Medulla oblongata (tissue), 1 donor: ENCODE data around the gene MOB3B.
A peak's percentile ranks its signal among the peaks of the same experiment; 100 is the strongest.

ENCODE experiments used
- DNase-seq: peaks from one replicate; pipeline ENCODE4 v3.0.0-alpha.2; 2015; ENCODE audit errors: extremely low spot score

The MOB3B gene

DNA sequence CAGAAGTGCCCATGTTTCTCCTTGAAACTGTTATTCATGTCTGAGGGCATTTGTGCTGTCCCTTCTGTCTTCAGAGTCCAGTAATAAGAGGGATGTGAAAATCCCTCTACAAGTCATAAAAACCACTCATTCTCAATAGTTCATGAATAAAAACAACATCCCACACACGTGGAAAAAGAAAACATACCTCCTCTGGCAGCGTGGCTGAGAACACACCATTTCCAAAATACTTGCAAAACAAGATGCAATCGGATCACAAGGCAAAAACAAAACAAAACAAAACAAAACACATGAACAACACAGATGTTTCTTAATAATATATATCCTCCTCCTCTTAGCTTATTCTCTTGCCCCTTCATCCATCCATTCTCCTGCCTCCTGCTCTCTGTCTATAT lies 161.7 kb downstream of the MOB3B start:
- no peak for DNase-seq

- DNase-seq = no peak
Observed at GRCh38 chr9:27367175-27367798, 162.3 kb downstream of the MOB3B start.

- no peak for DNase-seq
Observed at GRCh38 chr9:27365707-27366376, 163.8 kb downstream of the MOB3B start.

- no peak for DNase-seq
Observed at GRCh38 chr9:27362447-27363210, 167.0 kb downstream of the MOB3B start.

DNA sequence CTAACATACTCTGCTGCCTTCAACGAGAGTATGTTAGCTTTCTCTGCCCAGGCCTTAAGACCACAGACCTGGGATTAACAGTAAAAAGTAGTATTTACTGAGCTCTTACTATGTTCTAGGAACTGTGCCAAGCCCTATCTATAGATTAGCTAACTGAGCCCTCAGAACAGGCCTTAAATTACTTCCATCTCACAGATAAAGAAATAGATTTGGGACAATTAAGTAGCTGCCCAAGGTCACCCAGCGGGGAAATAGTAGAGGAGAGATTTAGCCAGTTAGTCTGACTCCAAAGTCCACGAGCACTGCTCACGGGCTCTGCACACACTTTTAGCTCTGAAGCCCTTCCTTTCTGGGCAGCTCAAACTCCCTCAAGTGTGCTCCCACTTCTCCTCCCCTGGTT lies 168.1 kb downstream of the MOB3B start:
- DNase-seq = no peak

GRCh38 chr9:27359763-27360162 lies 169.9 kb downstream of the MOB3B start:
- no peak for DNase-seq

- no peak for DNase-seq
Observed at GRCh38 chr9:27358007-27358406, 171.6 kb downstream of the MOB3B start.

GRCh38 chr9:27356446-27356845 lies 173.2 kb downstream of the MOB3B start:
- peak; percentile 80 for DNase-seq

DNA sequence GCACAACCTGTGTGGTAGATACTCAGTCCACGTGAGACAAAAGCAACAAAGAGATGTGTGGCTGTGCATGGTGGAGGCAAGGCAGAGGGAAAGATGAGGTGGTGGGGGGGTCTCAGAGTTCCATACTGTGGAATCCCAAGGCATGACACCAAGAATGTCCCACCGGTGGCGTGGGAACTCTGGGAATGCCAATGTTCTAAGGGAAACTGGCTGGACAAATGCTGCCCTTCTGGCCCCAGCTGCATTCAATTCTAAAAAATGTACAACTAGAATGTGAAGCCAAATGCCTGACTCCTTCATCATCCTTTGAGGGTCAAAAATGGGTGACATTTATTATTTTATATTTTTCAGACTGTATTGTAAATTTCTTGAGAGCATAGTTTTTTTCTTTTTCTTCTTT lies 174.4 kb downstream of the MOB3B start:
- DNase-seq = no peak

DNA sequence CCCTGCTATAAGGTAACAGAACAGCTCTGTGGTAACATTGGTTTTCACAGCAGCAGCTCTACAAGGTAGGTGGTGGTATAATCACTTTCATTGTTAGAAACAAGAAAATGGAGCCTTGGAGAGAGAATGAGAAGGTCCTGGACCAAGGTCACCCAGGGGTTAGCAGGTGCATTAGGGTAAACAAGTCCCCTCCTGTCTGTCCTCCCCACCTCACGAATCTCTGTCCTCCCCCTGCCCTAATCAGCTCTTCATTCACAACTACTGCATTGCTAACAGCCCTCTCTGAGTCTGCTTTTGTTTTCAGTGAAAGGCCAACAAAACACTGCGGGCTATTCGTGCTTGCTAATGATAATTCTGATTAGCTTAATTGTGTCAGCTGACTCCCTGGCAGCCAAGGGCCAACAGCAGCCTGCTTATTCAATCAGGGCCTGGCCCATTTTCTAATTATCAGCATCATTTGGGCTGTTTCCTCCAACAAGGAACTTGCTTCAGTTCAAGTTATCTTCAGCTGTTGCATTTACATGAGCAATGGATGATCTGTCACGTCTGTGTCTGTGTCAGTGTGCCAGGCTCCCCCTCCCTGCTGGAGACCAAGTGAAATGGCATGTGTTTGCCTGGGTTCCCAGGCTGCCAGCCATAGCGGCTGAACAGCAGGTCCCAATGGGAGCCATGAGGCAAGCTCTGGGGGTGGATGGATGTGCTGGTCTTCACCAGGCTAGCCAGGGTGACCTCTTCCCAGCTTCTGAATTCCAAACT lies 176.0 kb downstream of the MOB3B start:
- peak; percentile 90 for DNase-seq

GRCh38 chr9:27353166-27353473 lies 176.5 kb downstream of the MOB3B start:
- DNase-seq = no peak

GRCh38 chr9:27352457-27353165 lies 177.0 kb downstream of the MOB3B start:
- DNase-seq = peak; percentile 74

DNA sequence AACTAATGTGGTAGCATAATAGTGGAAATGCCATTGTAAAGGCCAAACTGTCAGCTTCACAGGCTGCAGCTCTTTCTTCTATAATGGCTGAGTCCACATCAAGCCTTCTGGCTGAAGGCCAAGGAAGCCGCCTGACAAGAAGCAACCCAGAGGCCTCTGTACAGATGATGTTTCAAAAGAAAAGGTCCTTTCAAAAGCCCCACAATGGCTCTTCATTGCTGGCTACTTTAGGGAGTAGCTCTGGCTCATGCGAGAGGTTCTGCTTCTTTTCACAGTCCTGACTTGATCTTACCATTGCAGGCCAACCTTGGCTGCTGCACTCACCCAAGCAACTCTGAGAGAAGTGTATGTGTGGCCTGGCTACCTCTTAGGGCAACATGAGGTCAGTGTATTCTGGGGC lies 178.2 kb downstream of the MOB3B start:
- DNase-seq = peak; percentile 97

DNA sequence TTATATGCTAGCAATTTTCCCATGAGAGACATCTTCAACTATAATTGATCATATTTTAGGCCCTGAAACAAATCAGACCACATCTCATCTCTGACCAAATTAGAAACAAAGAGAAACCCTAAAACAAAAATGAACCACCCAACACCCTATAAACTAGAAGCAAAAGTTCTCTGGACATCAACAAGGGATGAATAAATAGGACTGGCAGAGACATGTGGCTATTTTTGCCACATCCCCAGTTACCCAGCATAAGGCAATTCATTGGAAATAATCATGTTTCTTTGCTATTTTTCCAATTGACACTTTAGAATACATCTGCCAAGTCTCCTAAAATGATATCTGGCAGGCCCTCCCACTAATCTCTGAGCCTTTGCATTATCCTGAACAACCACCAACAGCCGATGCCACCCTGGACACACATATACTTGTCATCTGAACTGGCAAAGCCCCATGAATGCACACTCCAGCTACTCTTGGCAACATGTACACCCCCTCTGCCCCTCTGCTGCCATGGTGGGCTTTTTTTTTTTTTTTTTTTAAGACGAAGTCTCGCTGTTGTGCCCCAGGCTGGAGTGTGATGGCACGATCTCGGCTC lies 179.1 kb downstream of the MOB3B start:
- no peak for DNase-seq

DNA sequence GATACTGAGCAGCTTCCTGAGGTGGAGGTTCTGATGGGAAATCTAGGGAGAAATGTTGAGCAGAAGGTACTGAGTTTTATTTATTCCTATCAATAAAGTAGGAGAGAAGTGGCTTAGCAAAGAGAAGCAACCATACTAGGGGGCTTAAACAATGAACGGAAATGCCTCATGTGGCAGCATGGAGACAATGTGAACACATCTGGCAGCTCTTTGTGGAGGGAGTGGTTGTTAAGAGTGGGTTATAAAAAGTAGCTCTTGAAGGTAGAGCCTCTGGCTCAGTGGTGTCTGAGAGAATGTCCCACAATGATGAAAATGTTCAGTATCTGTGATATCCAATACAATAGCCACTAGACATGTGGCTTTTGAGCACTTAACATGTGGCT lies 179.9 kb downstream of the MOB3B start:
- no peak for DNase-seq

GRCh38 chr9:27348785-27349697 lies 180.6 kb downstream of the MOB3B start:
- DNase-seq = no peak

DNA sequence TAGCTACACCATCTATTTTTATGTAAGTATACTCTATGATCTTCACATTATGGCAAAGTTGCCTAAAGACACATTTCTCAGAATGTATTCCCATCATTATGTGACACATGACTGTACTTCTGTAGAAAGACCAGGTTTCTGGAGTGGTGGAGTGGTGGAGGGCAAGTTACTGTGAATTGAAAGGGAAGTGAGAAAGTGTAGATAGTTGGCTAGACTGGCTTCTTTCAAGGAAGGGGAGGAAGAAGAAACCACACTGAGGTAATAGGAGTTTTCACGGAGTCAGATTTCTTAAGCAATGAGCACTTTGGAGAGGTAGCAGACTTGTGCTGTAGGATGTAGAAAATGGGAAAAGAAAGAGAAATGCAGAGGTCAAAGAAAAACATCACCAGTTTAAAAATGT lies 181.7 kb downstream of the MOB3B start:
- DNase-seq = no peak

GRCh38 chr9:27344776-27345175 lies 184.8 kb downstream of the MOB3B start:
- peak; percentile 88 for DNase-seq

GRCh38 chr9:27341545-27342294 lies 187.9 kb downstream of the MOB3B start:
- peak; percentile 2 for DNase-seq
